AG09309 (cell line): Measurements from ENCODE around the gene LURAP1L.

Source experiments
- DNase-seq: peaks from one replicate; pipeline ENCODE4 v3.0.0-alpha.2; 2010; ENCODE audit warnings: low read depth
- H3K4me3 ChIP-seq: 2 replicates; pipeline ENCODE4 v1.5.1; 2011; ENCODE audit warnings: mild to moderate bottlenecking, low read depth, low read length, moderate library complexity; ENCODE audit not compliant: control insufficient read depth
- CTCF ChIP-seq: IDR thresholded peaks from 2 replicates; pipeline ENCODE4 v1.5.1; 2011; ENCODE audit warnings: mild to moderate bottlenecking, low read depth, low read length, inconsistent platforms; ENCODE audit not compliant: insufficient read depth, control insufficient read depth; ENCODE audit errors: missing control alignments

LURAP1L gene

GRCh38 chr9:12846035-12846434, 71.2 kb downstream of the LURAP1L start:
- DNase-seq = peak; percentile 25
- no peak overlapping the region for H3K4me3 ChIP-seq
- no peak for TF ChIP-seq CTCF

- no peak overlapping the region for H3K4me3 ChIP-seq
- no peak for TF ChIP-seq CTCF
- DNase-seq = no peak
Observed at GRCh38 chr9:12847561-12847960, 72.7 kb downstream of the LURAP1L start.

- no peak for DNase-seq
- H3K4me3 ChIP-seq = no peak overlapping the region
- no peak for TF ChIP-seq CTCF
Observed at GRCh38 chr9:12849486-12850003, 74.7 kb downstream of the LURAP1L start.

- TF ChIP-seq CTCF = no peak
- no peak for DNase-seq
- no peak overlapping the region for H3K4me3 ChIP-seq
Observed at GRCh38 chr9:12851341-12852090, 76.7 kb downstream of the LURAP1L start.

GRCh38 chr9:12853051-12853450, 78.2 kb downstream of the LURAP1L start:
- H3K4me3 ChIP-seq = no peak overlapping the region
- DNase-seq = no peak
- TF ChIP-seq CTCF = no peak

- DNase-seq = no peak
- no peak overlapping the region for H3K4me3 ChIP-seq
- no peak for TF ChIP-seq CTCF
Observed at GRCh38 chr9:12854221-12854620, 79.4 kb downstream of the LURAP1L start.
